RWPE1 (cell line): Measurements from ENCODE around the gene MGST3.
"Not testable (repeated sequence)": the region's sequence is repeated elsewhere in the genome, so short reads cannot be mapped to it uniquely, and the experiment has no call there.

Source experiments
- CTCF ChIA-PET: fragments of 350-600 bp; sonication (Branson Sonifier 250); formaldehyde crosslinking; extraction: SDS; loops from one replicate; lab custom pipeline; 2021; lab: Yijun Ruan, JAX
- POLR2A ChIA-PET: fragments of 400-600 bp; formaldehyde crosslinking; extraction: SDS; loops from one replicate; lab custom pipeline; 2020; ENCODE audit warnings: antibody characterized with exemption; ENCODE audit not compliant: low non-redundant PET; lab: Yijun Ruan, JAX
- DNase-seq: peaks from one replicate; pipeline ENCODE4 v3.0.0; 2012; ENCODE audit warnings: low spot score
- H3K27ac ChIP-seq: fragments of 450-650 bp; 2 replicates; pipeline ENCODE4 v1.5.1; 2017
- TF ChIP-seq, protein P1 (sequence below): fragments of 450-650 bp; conservative IDR thresholded peaks from 2 replicates; pipeline ENCODE4 v1.5.1; 2017; ENCODE audit warnings: low read depth, mild to moderate bottlenecking

MGST3 gene

DNA sequence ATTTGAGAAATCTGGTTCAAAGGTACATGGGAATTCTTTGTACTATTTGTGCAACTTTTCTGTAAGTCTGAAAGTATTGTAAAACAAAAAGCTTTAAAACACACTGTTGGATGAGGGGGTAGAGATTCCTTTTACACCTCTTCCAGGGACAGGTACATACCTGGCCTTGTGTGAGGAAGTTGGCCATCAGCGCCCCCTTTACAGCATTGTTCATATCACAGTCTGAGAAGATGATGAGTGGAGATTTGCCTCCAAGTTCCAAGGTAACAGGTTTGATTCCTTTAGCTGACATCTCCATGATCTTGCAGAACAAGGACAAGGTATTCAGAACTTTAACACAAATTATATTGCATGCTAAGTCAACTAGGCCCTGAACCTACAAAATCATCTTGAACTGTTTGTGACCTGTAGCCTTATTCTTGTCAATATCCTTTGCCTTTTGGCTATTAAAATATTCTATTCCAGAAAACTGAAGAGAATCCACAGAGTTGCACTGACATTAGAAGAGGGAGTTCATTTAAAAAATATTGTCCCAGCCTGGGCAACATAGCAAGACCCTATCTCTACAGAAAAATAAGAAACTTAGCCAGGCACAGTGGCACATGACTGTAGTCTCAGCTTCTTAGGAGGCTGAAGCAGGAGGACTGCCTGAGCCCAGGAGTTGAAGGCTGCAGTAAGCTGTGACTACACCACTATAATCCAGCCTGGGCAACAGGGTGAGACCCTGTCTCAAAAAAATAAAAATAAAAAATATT lies 48.4 kb downstream of the MGST3 start:
- ChIA-PET POLR2A (no interaction called here), CTCF (no interaction called here)
- DNase-seq = no peak
- TF ChIP-seq, protein P1, sequence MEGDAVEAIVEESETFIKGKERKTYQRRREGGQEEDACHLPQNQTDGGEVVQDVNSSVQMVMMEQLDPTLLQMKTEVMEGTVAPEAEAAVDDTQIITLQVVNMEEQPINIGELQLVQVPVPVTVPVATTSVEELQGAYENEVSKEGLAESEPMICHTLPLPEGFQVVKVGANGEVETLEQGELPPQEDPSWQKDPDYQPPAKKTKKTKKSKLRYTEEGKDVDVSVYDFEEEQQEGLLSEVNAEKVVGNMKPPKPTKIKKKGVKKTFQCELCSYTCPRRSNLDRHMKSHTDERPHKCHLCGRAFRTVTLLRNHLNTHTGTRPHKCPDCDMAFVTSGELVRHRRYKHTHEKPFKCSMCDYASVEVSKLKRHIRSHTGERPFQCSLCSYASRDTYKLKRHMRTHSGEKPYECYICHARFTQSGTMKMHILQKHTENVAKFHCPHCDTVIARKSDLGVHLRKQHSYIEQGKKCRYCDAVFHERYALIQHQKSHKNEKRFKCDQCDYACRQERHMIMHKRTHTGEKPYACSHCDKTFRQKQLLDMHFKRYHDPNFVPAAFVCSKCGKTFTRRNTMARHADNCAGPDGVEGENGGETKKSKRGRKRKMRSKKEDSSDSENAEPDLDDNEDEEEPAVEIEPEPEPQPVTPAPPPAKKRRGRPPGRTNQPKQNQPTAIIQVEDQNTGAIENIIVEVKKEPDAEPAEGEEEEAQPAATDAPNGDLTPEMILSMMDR = no peak
- no peak overlapping the region for H3K27ac ChIP-seq

DNA sequence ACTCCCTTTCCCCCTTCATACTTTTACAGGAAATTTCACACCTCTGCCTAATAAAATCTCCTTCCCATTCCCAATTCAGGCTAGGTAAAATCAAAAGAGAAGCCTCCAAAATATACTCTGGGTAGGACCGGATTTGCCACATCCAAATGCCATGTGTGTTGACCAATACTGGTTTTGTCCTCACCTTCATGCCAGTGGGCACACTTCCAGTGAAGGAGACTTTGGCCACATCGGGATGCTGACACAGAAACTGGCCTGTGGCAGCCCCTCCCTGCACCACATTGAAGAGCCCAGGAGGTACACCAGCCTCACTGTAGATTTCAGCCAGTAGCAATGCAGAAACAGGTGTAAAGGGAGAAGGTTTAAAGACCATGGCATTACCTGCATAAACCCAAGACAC lies 49.3 kb downstream of the MGST3 start:
- ChIA-PET CTCF (no interaction called here), POLR2A (no interaction called here)
- DNase-seq = no peak
- no peak overlapping the region for H3K27ac ChIP-seq
- TF ChIP-seq, protein P1 = no peak

DNA sequence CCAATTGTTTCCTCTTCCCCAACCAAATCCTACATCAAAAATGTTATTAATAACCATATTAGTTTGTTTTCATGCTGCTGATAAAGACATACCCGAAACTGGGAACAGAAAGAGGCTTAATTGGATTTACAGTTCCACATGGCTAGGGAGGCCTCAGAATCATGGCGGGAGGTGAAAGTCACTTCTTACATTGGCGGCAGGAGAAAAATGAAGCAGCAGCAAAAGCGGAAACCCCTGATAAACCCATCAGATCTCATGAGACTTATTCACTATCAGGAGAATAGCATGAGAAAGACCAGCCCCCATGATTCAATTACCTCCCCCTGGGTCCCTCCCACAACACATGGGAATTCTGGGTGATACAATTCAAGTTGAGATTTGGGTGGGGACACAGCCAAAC lies 49.7 kb downstream of the MGST3 start:
- POLR2A ChIA-PET, H3K27ac ChIP-seq, CTCF ChIA-PET, DNase-seq: not testable (repeated sequence)

DNA sequence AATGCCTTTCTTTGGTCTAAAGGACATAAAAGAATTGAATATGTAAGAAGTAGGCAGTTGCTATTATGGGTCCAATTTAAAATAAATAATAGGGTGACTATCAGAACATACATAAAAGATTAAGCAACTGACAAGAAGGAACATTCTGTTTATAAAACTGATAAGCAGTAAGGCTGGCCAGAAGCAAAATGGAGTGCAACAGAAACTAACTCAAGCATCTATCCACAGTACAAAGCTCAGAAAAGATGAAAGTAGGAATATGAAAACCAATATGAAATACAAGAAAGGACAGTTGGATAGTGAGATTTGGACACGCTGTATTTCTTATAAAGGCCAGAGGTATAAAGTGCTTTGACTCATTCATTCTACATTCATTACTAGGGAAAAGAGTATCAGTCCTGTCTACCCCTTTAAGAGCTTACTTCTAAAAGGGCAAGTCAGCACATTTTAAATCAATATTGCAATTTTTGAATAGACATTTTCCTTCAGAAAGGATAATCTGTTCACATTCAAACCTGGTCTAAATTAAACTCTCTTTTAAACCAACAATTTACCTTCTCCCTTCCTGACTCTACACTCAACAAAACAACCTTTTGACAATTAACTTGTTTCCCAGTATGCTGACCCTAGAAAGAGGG lies 52.9 kb downstream of the MGST3 start:
- CTCF ChIA-PET = no interaction called here
- TF ChIP-seq, protein P1 = no peak
- no peak overlapping the region for H3K27ac ChIP-seq
- POLR2A ChIA-PET = no interaction called here
- no peak for DNase-seq

DNA sequence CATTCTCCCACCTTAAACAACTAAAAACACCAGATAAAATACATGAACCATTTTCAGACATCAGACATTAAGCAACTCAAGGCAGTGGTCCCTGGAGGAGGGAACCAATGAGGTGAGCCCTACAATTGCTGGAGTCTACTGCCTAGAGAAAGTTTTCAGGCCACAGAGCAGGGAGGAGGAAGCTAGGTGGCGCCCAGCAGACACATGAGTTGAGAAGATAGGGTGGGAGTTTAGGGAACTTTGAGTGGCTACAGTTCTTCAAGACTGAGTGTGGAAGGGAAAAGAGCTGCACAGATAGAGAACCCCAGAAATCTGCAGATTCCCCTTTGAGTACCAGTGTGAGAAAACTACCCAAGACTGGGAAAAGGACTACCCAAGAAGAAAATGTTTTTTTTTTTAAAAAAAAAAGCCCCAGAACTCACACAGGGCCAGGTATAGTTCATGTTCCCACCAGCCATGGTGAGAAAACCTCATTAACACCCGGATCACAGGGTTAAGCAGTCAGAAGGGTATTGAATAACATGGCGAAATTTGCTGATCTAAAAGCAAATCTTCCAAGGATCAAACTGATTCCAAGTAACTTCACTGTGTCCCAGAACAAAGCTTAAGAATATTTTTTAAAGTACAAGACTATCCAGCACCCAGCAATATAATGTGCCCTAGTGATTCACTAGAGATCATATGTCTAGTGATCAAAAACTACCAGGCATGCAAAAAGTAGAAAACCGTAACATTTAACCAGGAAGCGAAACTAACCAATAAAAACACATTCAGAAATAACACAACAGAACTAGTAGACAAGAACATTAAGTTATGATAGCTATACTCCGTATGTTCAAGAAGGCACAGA lies 55.3 kb downstream of the MGST3 start:
- ChIA-PET POLR2A (no interaction called here), CTCF (no interaction called here)
- no peak overlapping the region for H3K27ac ChIP-seq
- TF ChIP-seq, protein P1 = no peak
- DNase-seq = no peak

DNA sequence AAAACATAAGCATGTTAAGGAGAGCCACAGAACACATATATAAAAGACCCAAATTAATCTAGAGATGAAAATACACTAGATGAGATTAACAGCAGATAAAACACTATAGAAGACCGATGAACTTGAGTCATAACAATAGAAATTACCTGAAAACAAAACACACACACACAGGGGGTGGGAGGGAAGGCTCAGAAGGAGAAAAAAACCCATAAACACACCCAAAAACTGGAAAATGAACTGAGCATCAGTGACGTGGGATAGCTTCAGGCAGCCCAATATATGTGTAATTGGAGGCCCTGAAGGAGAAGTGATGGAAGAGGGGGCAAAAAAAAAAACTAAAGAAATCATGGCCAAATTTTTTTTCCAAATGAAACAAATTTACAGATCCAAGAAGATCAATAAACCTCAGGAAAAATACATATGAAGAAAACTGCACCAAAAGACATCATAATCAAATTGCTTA lies 56.0 kb downstream of the MGST3 start:
- TF ChIP-seq, protein P1 = no peak
- no peak for DNase-seq
- no peak overlapping the region for H3K27ac ChIP-seq
- ChIA-PET POLR2A (no interaction called here), CTCF (no interaction called here)
